Endothelial cell of umbilical vein (primary cell): ENCODE data around the gene GLTP. TPM values are rescaled to one million over a fixed set of nuclear protein-coding genes. Genes with fewer than 3 reads are reported as not detected.

Source experiments
- BruUV-seq: library from RNA; stranded (reverse); fragments of 400-500 nt; replicated peaks from 2 replicates; lab custom pipeline; 2021; lab: Mats Ljungman, UMichigan
- CTCF ChIA-PET: fragments of 300-600, 350-600 bp; sonication (Branson Sonifier 250); formaldehyde crosslinking; loops from one replicate; lab custom pipeline; 2021; ENCODE audit warnings: antibody characterized with exemption, inconsistent platforms; lab: Charles Lee
- POLR2A ChIA-PET: fragments of 300-600, 350-600 bp; sonication (Branson Sonifier 250); formaldehyde crosslinking; loops from one replicate; lab custom pipeline; 2021; ENCODE audit warnings: antibody characterized with exemption, inconsistent platforms; lab: Charles Lee
- DNase-seq: peaks from one replicate; pipeline ENCODE4 v3.0.0-alpha.2; 2011; ENCODE audit warnings: low read depth, low spot score
- FAIRE-seq: peaks from 2 replicates; lab custom pipeline; 2011; peaks lifted over from hg19 to GRCh38; lab: Jason Lieb, UNC
- H2AFZ ChIP-seq: 2 replicates; pipeline ENCODE4 v1.6.0; 2012; ENCODE audit warnings: low read depth, low read length, control low read depth, inconsistent platforms
- H3K27ac ChIP-seq: 2 replicates; pipeline ENCODE4 v1.5.1; 2011; ENCODE audit warnings: low read depth, mild to moderate bottlenecking, control low read depth, low read length, moderate library complexity; ENCODE audit not compliant: insufficient read depth
- H3K27me3 ChIP-seq, 2 experiments: 2 replicates each; pipeline versions ENCODE4 v1.6.0 to v1.6.1; 2011; ENCODE audit warnings: low read length in 2 of 2, mixed read lengths in 1 of 2; ENCODE audit not compliant: control insufficient read depth in 2 of 2, insufficient read depth in 2 of 2
- H3K36me3 ChIP-seq, 2 experiments: 2 replicates in 1 of 2; 3 replicates in 1 of 2; pipeline ENCODE4 v1.5.1; 2011; ENCODE audit warnings: low read length in 2 of 2, mild to moderate bottlenecking in 1 of 2, moderate library complexity in 1 of 2; ENCODE audit not compliant: control insufficient read depth in 2 of 2, insufficient read depth in 2 of 2; ENCODE audit errors: extremely low read depth in 1 of 2
- H3K4me1 ChIP-seq: 3 replicates; pipeline ENCODE4 v1.5.1; 2011; ENCODE audit warnings: mild to moderate bottlenecking, low read length; ENCODE audit not compliant: control insufficient read depth, insufficient read depth; ENCODE audit errors: extremely low read depth
- H3K4me2 ChIP-seq: 2 replicates; pipeline ENCODE4 v1.6.1; 2011; ENCODE audit warnings: low read length, control low read depth, mixed read lengths; ENCODE audit not compliant: insufficient read depth
- H3K4me3 ChIP-seq, 3 experiments: fragments of 200-600 bp in 1 of 3; sonication (generic), shearing (Covaris generic) in 1 of 3; replicated peaks in 1 of 3; 2 replicates each; pipeline ENCODE4 v1.5.1; 2011 to 2016; ENCODE audit warnings: control low read depth in 3 of 3, low read length in 3 of 3, mild to moderate bottlenecking in 2 of 3, inconsistent platforms in 1 of 3, low read depth in 1 of 3, moderate library complexity in 1 of 3; ENCODE audit not compliant: insufficient read depth in 1 of 3
- H3K79me2 ChIP-seq: 2 replicates; pipeline ENCODE4 v1.6.0; 2012; ENCODE audit warnings: low read length, inconsistent platforms; ENCODE audit not compliant: control insufficient read depth, insufficient read depth
- H3K9ac ChIP-seq: replicated peaks from 2 replicates; pipeline ENCODE3; 2011; ENCODE audit warnings: low read length, control low read depth; ENCODE audit not compliant: insufficient read depth; ENCODE audit errors: extremely low read depth
- H3K9me1 ChIP-seq: replicated peaks from 3 replicates; pipeline ENCODE4 v1.6.0; 2011; ENCODE audit warnings: mild to moderate bottlenecking, low read length; ENCODE audit not compliant: control insufficient read depth, insufficient read depth; ENCODE audit errors: extremely low read depth
- H3K9me3 ChIP-seq: replicated peaks from 2 replicates; pipeline ENCODE4 v1.5.1; 2012; ENCODE audit warnings: low read length, inconsistent platforms; ENCODE audit not compliant: control insufficient read depth, insufficient read depth
- H4K20me1 ChIP-seq: replicated peaks from 2 replicates; pipeline ENCODE3; 2011; ENCODE audit warnings: mild to moderate bottlenecking, low read length; ENCODE audit not compliant: control insufficient read depth, insufficient read depth; ENCODE audit errors: extremely low read depth
- EZH2 ChIP-seq: IDR thresholded peaks from 2 replicates; pipeline ENCODE4 v1.6.1; 2012; ENCODE audit warnings: borderline replicate concordance, low read depth, mild to moderate bottlenecking, moderate library complexity, low read length, inconsistent platforms; ENCODE audit not compliant: severe bottlenecking
- GATA2 ChIP-seq: IDR thresholded peaks from 2 replicates; pipeline ENCODE4 v1.7.0; 2011; ENCODE audit warnings: low read depth, mild to moderate bottlenecking, moderate library complexity, mixed read lengths, low read length; ENCODE audit not compliant: insufficient read length, insufficient read depth
- JUN ChIP-seq: IDR thresholded peaks from 2 replicates; pipeline ENCODE4 v1.6.1; 2011; ENCODE audit warnings: borderline replicate concordance, low read depth; ENCODE audit not compliant: insufficient read length, insufficient read depth
- MYC ChIP-seq: IDR thresholded peaks from one replicate; pipeline ENCODE4 v1.6.1; 2011; ENCODE audit warnings: mild to moderate bottlenecking, low read depth, low read length
- POLR2A ChIP-seq: IDR thresholded peaks from 2 replicates; pipeline ENCODE4 v1.6.1; 2012; ENCODE audit warnings: low read depth, mild to moderate bottlenecking, control low read depth, low read length
- POLR2AphosphoS5 ChIP-seq: IDR thresholded peaks from 2 replicates; pipeline ENCODE4 v1.6.1; 2012; ENCODE audit warnings: low read depth, mild to moderate bottlenecking, control low read depth, low read length, moderate library complexity; ENCODE audit not compliant: insufficient read depth
- dilution Hi-C: fragments of 300-500 bp; cut with MboI; formaldehyde crosslinking; loops from one replicate; pipeline ENCODE4 v1.15.0; 2019; ENCODE audit warnings: low sequenced_read_pairs; ENCODE audit not compliant: extremely low pct_ligation_motif_present
- intact Hi-C: fragments of 100-400 bp; cut with micrococcal nuclease; formaldehyde crosslinking; loops from one replicate; pipeline ENCODE4 v1.10.0; 2022
- polyA plus RNA-seq, 4 experiments: library from polyadenylated mRNA; depleted of rRNA in 3 of 4; stranded (reverse) in 3 of 4; unstranded in 1 of 4; fragments of >200 nt; gene quantifications; 2 replicates each; pipeline versions ENCODE4 v1.2.1 to v1.2.3, GENCODE V29; 2011 to 2012; ENCODE audit warnings: missing spikeins in 1 of 4
- total RNA-seq: library from RNA; stranded (reverse); gene quantifications from 2 replicates; pipeline ENCODE4 v1.2.3, GENCODE V29; 2021
- TF ChIP-seq, protein P1 (sequence below): IDR thresholded peaks from 2 replicates; pipeline ENCODE4 v1.6.1; 2011; ENCODE audit not compliant: insufficient read depth, insufficient read length
- TF ChIP-seq, protein P2 (sequence below), 2 donors: IDR thresholded peaks; 1 replicate in 1 of 2; 2 replicates in 1 of 2; pipeline ENCODE4 v1.5.1; 2011; ENCODE audit warnings: low read length in 2 of 2, mild to moderate bottlenecking in 2 of 2, moderate library complexity in 2 of 2, control low read depth in 1 of 2, inconsistent platforms in 1 of 2, low read depth in 1 of 2; ENCODE audit not compliant: insufficient read depth in 1 of 2; ENCODE audit errors: extremely low read depth in 1 of 2

Gene GLTP
- total and polyA plus RNA-seq, 2 donors (not counting 3 experiments of a cell fraction or from before 2014, with no cell fraction given): 21.5 to 46.6 TPM

DNA sequence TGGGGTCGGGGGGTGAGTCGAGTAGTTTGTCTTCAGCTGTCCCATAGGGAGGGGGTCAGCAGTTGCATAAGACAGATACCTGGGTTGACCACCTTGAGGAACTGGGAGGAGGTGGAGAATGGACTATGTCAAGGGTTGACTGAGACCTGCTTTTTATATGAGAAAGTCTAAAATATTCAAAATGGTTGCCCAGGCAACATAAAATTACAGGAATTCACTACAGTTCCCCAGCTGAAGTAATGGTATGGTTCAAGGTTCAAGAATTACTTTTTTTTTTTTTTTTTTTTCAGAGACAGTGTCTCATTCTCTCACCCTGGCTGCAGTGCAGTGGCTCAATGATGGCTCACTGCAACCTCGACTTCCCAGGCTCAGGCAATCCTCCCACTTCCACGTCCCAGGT is 14.6 kb upstream of the GLTP start:
- dilution Hi-C loops (no loop called here), intact Hi-C loops (no loop called here)
- Histone ChIP-seq H3K36me3 (no peaks in the 10 kb centered on the region), H3K4me3 (no peak overlapping the region), H2AFZ (no peak overlapping the region), H3K9ac (no peak overlapping the region), H3K9me1 (no peaks in the 10 kb centered on the region), H3K27me3 (no peaks in the 10 kb centered on the region), H3K79me2 (no peaks in the 10 kb centered on the region), H3K9me3 (no peaks in the 10 kb centered on the region), H3K27ac (no peak overlapping the region), H3K4me1 (peaks cover 3% of the 10 kb centered on the region), H4K20me1 (no peaks in the 10 kb centered on the region), H3K4me2 (no peak overlapping the region)
- FAIRE-seq: no peak
- ChIA-PET CTCF (no interaction called here), POLR2A (no interaction called here)
- no peak for DNase-seq
- TF ChIP-seq POLR2AphosphoS5 (no peak), GATA2 (no peak), MYC (no peak), POLR2A (no peak), JUN (no peak), EZH2 (no peak)
- TF ChIP-seq, protein P1, sequence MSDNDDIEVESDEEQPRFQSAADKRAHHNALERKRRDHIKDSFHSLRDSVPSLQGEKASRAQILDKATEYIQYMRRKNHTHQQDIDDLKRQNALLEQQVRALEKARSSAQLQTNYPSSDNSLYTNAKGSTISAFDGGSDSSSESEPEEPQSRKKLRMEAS: no peak
- TF ChIP-seq, protein P2, sequence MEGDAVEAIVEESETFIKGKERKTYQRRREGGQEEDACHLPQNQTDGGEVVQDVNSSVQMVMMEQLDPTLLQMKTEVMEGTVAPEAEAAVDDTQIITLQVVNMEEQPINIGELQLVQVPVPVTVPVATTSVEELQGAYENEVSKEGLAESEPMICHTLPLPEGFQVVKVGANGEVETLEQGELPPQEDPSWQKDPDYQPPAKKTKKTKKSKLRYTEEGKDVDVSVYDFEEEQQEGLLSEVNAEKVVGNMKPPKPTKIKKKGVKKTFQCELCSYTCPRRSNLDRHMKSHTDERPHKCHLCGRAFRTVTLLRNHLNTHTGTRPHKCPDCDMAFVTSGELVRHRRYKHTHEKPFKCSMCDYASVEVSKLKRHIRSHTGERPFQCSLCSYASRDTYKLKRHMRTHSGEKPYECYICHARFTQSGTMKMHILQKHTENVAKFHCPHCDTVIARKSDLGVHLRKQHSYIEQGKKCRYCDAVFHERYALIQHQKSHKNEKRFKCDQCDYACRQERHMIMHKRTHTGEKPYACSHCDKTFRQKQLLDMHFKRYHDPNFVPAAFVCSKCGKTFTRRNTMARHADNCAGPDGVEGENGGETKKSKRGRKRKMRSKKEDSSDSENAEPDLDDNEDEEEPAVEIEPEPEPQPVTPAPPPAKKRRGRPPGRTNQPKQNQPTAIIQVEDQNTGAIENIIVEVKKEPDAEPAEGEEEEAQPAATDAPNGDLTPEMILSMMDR (IDR thresholded peaks at IDR 0.05; ENCODE audit: extremely low read depth in 1 of 2, insufficient read depth in 1 of 2, low read depth in 1 of 2, low read length in 2 of 2): no peak
- no TSS peak for BruUV-seq
